ENCODE results near the gene MMP14.
A peak's percentile ranks its signal among the peaks of the same experiment; 100 is the strongest.

The MMP14 gene

DNA sequence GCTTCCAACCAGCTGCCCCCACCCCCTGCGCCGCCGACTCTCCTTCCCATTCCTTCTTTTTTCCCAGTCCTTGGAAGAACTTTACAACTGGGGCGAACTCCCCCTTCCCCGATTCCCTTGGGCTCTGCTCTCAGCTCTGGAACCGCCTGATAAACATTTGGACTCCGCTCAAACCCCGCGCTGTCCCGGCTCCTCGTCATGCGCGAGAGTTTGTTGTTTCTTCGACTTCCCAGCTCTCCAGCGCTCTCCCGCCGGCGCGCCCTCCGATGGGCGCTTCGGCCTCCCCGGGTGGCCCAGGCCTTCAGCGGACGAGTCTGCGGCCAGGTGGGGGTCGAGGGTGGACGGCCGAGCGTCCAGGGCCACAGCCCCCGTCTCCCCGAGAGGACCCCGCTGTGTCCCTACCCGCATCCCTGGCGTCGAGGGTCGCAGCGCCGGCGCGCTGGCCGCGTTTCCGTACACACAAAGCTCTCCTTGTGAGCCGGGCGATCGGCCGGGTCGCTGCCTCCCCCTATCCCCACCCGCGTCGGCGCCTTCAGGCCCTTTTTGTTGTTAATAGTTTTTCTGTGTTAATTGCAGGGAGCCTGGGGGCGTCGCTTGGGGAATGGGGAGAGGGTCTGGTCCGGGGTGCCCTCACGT is 847 bp downstream of the MMP14 start:
- TF ChIP-seq, protein P1, sequence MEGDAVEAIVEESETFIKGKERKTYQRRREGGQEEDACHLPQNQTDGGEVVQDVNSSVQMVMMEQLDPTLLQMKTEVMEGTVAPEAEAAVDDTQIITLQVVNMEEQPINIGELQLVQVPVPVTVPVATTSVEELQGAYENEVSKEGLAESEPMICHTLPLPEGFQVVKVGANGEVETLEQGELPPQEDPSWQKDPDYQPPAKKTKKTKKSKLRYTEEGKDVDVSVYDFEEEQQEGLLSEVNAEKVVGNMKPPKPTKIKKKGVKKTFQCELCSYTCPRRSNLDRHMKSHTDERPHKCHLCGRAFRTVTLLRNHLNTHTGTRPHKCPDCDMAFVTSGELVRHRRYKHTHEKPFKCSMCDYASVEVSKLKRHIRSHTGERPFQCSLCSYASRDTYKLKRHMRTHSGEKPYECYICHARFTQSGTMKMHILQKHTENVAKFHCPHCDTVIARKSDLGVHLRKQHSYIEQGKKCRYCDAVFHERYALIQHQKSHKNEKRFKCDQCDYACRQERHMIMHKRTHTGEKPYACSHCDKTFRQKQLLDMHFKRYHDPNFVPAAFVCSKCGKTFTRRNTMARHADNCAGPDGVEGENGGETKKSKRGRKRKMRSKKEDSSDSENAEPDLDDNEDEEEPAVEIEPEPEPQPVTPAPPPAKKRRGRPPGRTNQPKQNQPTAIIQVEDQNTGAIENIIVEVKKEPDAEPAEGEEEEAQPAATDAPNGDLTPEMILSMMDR (conservative IDR thresholded peaks at IDR 0.05; ENCODE audit: low read depth, low read length): no peak
- H3K4me3 ChIP-seq (ENCODE audit: low read depth, low read length): peak overlapping the region; percentile 97
- DNase-seq (ENCODE audit: low read depth): peak; percentile 57

DNA sequence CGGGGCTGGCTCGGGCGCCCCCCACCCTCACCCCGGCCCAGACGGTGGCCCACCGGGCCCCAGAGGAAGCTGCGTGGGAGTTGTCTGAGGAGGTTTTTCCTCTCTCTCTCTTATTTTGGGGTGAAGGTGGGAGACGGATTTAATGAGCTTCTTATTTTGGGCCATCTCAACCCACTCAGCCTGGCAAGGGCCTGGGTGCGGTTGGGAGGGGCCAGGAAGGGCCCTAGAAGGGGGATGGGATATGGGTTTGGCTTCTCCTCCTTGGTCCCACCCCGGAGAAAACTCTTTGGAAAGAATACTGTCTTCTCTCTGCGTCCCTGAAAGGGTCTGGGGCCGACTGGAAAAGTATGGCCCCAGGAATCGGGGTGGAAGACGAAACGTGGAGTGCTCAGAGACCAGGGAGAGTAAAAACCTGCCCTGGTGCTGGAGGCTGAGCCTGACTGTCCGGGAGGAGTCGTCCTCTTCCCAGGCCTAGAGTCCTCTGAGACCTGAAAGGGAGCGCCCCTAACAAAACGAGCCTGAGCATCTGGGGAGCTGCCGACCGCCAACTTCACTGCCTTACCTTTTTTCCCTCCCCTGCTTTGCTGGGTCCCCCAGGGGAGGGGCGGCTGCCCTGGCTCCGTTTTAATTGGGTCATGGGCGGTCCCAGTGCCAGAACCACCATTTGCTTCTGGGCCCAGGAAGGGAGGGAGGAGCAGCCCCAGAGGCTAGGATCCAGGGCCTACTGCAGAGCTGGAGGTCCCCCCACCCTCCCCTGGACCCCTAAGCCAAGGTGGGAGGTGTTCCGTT is 1.6 kb downstream of the MMP14 start:
- TF ChIP-seq, protein P1 (conservative IDR thresholded peaks at IDR 0.05; ENCODE audit: low read depth, low read length): no peak
- peak overlapping the region; percentile 97 for H3K4me3 ChIP-seq (ENCODE audit: low read depth, low read length)
- peak; percentile 73 for DNase-seq (ENCODE audit: low read depth)

- TF ChIP-seq, protein P1 (conservative IDR thresholded peaks at IDR 0.05; ENCODE audit: low read depth, low read length): no peak
- H3K4me3 ChIP-seq (ENCODE audit: low read depth, low read length): peak overlapping the region; percentile 97
- peak; percentile 80 for DNase-seq (ENCODE audit: low read depth)
These were observed 2.3 kb downstream of the MMP14 start for GRCh38 chr14:22838631-22839041.

- H3K4me3 ChIP-seq (ENCODE audit: low read depth, low read length): peak overlapping the region; percentile 97
- TF ChIP-seq, protein P1 (conservative IDR thresholded peaks at IDR 0.05; ENCODE audit: low read depth, low read length): no peak
- peak; percentile 69 for DNase-seq (ENCODE audit: low read depth)
These were observed 2.9 kb downstream of the MMP14 start for GRCh38 chr14:22839159-22839779.

DNA sequence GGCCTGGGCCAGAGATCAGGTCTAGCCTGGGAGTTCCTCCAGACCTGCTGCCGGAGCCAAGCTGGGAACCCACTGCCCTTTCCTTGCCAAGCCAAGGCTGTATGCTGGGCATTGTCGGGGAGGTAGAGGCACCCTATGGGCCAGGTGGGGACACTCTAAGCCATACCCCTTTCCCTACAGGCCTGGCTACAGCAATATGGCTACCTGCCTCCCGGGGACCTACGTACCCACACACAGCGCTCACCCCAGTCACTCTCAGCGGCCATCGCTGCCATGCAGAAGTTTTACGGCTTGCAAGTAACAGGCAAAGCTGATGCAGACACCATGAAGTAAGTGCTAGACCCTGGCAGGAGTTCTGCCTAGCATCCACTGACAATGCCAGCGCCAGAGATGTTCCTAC is 4.9 kb downstream of the MMP14 start:
- TF ChIP-seq, protein P1 (conservative IDR thresholded peaks at IDR 0.05; ENCODE audit: low read depth, low read length): no peak
- no peak for DNase-seq (ENCODE audit: low read depth)
- no peak overlapping the region for H3K4me3 ChIP-seq (ENCODE audit: low read depth, low read length)

DNA sequence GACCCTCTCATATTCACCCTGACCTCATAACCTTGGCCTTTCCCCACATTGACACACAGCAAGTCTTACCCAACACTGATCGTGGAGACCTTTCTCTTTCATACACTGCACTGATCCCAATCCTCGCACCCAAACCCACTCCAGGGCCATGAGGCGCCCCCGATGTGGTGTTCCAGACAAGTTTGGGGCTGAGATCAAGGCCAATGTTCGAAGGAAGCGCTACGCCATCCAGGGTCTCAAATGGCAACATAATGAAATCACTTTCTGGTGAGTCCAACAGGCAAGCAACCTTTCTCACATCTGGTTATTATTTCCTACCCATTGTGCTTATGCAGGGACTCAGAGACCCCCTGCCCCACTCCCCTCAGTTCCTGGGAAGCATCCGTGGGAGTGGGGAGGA is 5.4 kb downstream of the MMP14 start:
- TF ChIP-seq, protein P1 (conservative IDR thresholded peaks at IDR 0.05; ENCODE audit: low read depth, low read length): no peak
- H3K4me3 ChIP-seq (ENCODE audit: low read depth, low read length): no peak overlapping the region
- no peak for DNase-seq (ENCODE audit: low read depth)

Measured in choroid plexus epithelial cell (primary cell).